Neural cell (in vitro differentiated cells): ENCODE measurements around the gene LDB3. TPM values are rescaled to one million over a fixed set of nuclear protein-coding genes. Genes with fewer than 3 reads are reported as not detected.

Experiments
- H2AFZ ChIP-seq: fragments of 200-600, 300-800 bp; sonication (generic), shearing (Covaris generic); 2 replicates; pipeline ENCODE4 v1.6.0; 2014; ENCODE audit warnings: low read depth, mild to moderate bottlenecking, antibody characterized with exemption, low read length, moderate library complexity
- H3F3A ChIP-seq: fragments of 200-600 bp; shearing (Covaris generic); 2 replicates; pipeline ENCODE4 v1.6.1; 2016; ENCODE audit warnings: mild to moderate bottlenecking, moderate library complexity, mixed read lengths, antibody characterized with exemption, low read length; ENCODE audit not compliant: insufficient read depth, poor library complexity, severe bottlenecking
- H3K27ac ChIP-seq: fragments of 200-600, 300-800 bp; sonication (generic), shearing (Covaris generic); 2 replicates; pipeline ENCODE4 v1.5.1; 2014; ENCODE audit warnings: mild to moderate bottlenecking, low read length, moderate library complexity
- H3K27me3 ChIP-seq: fragments of 300-800, 200-600 bp; sonication (generic), shearing (Covaris generic); 2 replicates; pipeline ENCODE4 v1.6.0; 2014; ENCODE audit warnings: mild to moderate bottlenecking, low read depth, low read length, moderate library complexity; ENCODE audit not compliant: insufficient read depth
- H3K36me3 ChIP-seq: fragments of 300-800, 200-600 bp; sonication (generic), shearing (Covaris generic); 2 replicates; pipeline ENCODE4 v1.5.1; 2014; ENCODE audit warnings: mild to moderate bottlenecking, antibody characterized with exemption, low read length, moderate library complexity; ENCODE audit not compliant: insufficient read depth
- H3K4me2 ChIP-seq: fragments of 300-800, 200-600 bp; sonication (generic), shearing (Covaris generic); 2 replicates; pipeline ENCODE4 v1.6.0; 2014; ENCODE audit warnings: mild to moderate bottlenecking, low read length
- H3K4me3 ChIP-seq: fragments of 300-800, 200-600 bp; sonication (generic), shearing (Covaris generic); 2 replicates; pipeline ENCODE4 v1.5.1; 2014; ENCODE audit warnings: mild to moderate bottlenecking, low read length, moderate library complexity
- H3K79me2 ChIP-seq: fragments of 200-600 bp; shearing (Covaris generic); replicated peaks from 2 replicates; pipeline ENCODE4 v1.6.0; 2014; ENCODE audit warnings: mild to moderate bottlenecking, low read length, moderate library complexity; ENCODE audit not compliant: insufficient read depth
- H3K9ac ChIP-seq: fragments of 300-800, 200-600 bp; sonication (generic), shearing (Covaris generic); 2 replicates; pipeline ENCODE4 v1.6.1; 2016; ENCODE audit warnings: mild to moderate bottlenecking, low read length, mixed read lengths
- H3K9me2 ChIP-seq: fragments of 200-600 bp; shearing (Covaris generic); 2 replicates; pipeline ENCODE4 v1.6.1; 2016; ENCODE audit warnings: mild to moderate bottlenecking, low read length, mixed read lengths; ENCODE audit not compliant: insufficient read depth
- H3K9me3 ChIP-seq: fragments of 200-600, 300-800 bp; sonication (generic), shearing (Covaris generic); 2 replicates; pipeline ENCODE4 v1.6.1; 2016; ENCODE audit warnings: mild to moderate bottlenecking, mixed run types, low read length, moderate library complexity, mixed read lengths
- H4K20me1 ChIP-seq: fragments of 200-600 bp; shearing (Covaris generic); 2 replicates; pipeline ENCODE4 v1.6.1; 2016; ENCODE audit warnings: mild to moderate bottlenecking, mixed run types; ENCODE audit not compliant: insufficient read depth
- EP300 ChIP-seq: fragments of 450-650 bp; conservative IDR thresholded peaks from 2 replicates; pipeline ENCODE4 v1.6.1; 2014; ENCODE audit warnings: antibody characterized with exemption, mild to moderate bottlenecking, moderate library complexity; ENCODE audit not compliant: poor library complexity, severe bottlenecking
- EZH2 ChIP-seq: fragments of 200-600, 300-800 bp; shearing (Covaris generic), sonication (generic); IDR thresholded peaks from 2 replicates; pipeline ENCODE4 v1.6.1; 2014; ENCODE audit warnings: antibody characterized with exemption, low read length, borderline replicate concordance, mild to moderate bottlenecking; ENCODE audit not compliant: insufficient read depth, poor library complexity, severe bottlenecking
- MXI1 ChIP-seq: fragments of 450-650 bp; conservative IDR thresholded peaks from 2 replicates; pipeline ENCODE4 v1.6.1; 2014; ENCODE audit warnings: antibody characterized with exemption, mild to moderate bottlenecking; ENCODE audit not compliant: poor library complexity, severe bottlenecking
- POLR2AphosphoS5 ChIP-seq: IDR thresholded peaks from 2 replicates; pipeline ENCODE4 v1.6.1; 2012
- RAD21 ChIP-seq: fragments of 450-650 bp; conservative IDR thresholded peaks from 2 replicates; pipeline ENCODE4 v1.6.1; 2014; ENCODE audit warnings: antibody characterized with exemption, mild to moderate bottlenecking, moderate library complexity
- SMC3 ChIP-seq: fragments of 450-650 bp; conservative IDR thresholded peaks from 2 replicates; pipeline ENCODE4 v1.6.1; 2014; ENCODE audit warnings: antibody characterized with exemption, mild to moderate bottlenecking, moderate library complexity; ENCODE audit not compliant: poor library complexity
- TAF1 ChIP-seq: IDR thresholded peaks from 2 replicates; pipeline ENCODE4 v1.6.1; 2012; ENCODE audit warnings: low read depth
- polyA plus RNA-seq: library from polyadenylated mRNA; depleted of rRNA; stranded (reverse); fragments of >200 nt; gene quantifications from 2 replicates; pipeline ENCODE4 v1.2.3, GENCODE V29; 2014
- TF ChIP-seq, protein P1 (sequence below): fragments of 450-650 bp; IDR thresholded peaks from 2 replicates; pipeline ENCODE4 v1.5.1; 2014; ENCODE audit warnings: antibody characterized with exemption, mild to moderate bottlenecking, moderate library complexity; ENCODE audit not compliant: poor library complexity, severe bottlenecking
- TF ChIP-seq, protein P2 (sequence below): IDR thresholded peaks from 2 replicates; pipeline ENCODE4 v1.6.1; 2012; ENCODE audit warnings: borderline replicate concordance

Gene LDB3
- polyA plus RNA-seq, 1 donor from 2014 or later = 0.12 TPM

DNA sequence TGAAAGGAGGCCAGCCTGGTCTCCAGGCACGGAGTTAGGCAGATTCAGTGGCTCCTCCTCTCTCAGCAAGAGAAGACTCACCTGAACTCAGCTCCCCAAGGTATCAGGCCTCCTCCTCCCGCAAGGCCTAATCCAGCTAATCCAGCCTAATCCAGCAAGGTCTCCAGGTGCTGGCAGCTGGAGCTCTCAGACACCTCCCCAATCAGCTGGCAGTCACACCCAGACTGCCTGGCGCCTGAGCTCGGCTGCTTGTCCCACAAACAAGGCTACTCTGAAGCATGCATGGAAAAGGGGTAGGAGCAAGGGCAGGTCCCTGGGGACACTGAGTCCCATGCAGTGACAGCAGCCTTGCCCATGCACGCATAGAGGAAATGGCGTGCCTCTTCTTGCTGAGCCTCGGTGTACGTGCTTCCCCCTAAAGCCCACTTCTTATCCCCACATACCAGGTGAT, 17.3 kb upstream of the LDB3 start:
- TF ChIP-seq RAD21 (no peak), TAF1 (no peak), MXI1 (no peak), EZH2 (no peak), POLR2AphosphoS5 (no peak), SMC3 (no peak), EP300 (no peak)
- TF ChIP-seq, protein P1, sequence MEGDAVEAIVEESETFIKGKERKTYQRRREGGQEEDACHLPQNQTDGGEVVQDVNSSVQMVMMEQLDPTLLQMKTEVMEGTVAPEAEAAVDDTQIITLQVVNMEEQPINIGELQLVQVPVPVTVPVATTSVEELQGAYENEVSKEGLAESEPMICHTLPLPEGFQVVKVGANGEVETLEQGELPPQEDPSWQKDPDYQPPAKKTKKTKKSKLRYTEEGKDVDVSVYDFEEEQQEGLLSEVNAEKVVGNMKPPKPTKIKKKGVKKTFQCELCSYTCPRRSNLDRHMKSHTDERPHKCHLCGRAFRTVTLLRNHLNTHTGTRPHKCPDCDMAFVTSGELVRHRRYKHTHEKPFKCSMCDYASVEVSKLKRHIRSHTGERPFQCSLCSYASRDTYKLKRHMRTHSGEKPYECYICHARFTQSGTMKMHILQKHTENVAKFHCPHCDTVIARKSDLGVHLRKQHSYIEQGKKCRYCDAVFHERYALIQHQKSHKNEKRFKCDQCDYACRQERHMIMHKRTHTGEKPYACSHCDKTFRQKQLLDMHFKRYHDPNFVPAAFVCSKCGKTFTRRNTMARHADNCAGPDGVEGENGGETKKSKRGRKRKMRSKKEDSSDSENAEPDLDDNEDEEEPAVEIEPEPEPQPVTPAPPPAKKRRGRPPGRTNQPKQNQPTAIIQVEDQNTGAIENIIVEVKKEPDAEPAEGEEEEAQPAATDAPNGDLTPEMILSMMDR = no peak
- TF ChIP-seq, protein P2, sequence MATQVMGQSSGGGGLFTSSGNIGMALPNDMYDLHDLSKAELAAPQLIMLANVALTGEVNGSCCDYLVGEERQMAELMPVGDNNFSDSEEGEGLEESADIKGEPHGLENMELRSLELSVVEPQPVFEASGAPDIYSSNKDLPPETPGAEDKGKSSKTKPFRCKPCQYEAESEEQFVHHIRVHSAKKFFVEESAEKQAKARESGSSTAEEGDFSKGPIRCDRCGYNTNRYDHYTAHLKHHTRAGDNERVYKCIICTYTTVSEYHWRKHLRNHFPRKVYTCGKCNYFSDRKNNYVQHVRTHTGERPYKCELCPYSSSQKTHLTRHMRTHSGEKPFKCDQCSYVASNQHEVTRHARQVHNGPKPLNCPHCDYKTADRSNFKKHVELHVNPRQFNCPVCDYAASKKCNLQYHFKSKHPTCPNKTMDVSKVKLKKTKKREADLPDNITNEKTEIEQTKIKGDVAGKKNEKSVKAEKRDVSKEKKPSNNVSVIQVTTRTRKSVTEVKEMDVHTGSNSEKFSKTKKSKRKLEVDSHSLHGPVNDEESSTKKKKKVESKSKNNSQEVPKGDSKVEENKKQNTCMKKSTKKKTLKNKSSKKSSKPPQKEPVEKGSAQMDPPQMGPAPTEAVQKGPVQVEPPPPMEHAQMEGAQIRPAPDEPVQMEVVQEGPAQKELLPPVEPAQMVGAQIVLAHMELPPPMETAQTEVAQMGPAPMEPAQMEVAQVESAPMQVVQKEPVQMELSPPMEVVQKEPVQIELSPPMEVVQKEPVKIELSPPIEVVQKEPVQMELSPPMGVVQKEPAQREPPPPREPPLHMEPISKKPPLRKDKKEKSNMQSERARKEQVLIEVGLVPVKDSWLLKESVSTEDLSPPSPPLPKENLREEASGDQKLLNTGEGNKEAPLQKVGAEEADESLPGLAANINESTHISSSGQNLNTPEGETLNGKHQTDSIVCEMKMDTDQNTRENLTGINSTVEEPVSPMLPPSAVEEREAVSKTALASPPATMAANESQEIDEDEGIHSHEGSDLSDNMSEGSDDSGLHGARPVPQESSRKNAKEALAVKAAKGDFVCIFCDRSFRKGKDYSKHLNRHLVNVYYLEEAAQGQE = no peak
- no peaks in the 10 kb centered on the region for H4K20me1 ChIP-seq
- no peaks in the 10 kb centered on the region for H3F3A ChIP-seq
- H3K79me2 ChIP-seq = no peaks in the 10 kb centered on the region
- no peak overlapping the region for H3K27ac ChIP-seq
- no peak overlapping the region for H3K4me3 ChIP-seq
- H3K36me3 ChIP-seq = no peaks in the 10 kb centered on the region
- no peaks in the 10 kb centered on the region for H3K9me3 ChIP-seq
- H3K9ac ChIP-seq = no peak overlapping the region
- no peaks in the 10 kb centered on the region for H3K9me2 ChIP-seq
- no peak overlapping the region for H3K4me2 ChIP-seq
- no peak overlapping the region for H2AFZ ChIP-seq
- H3K27me3 ChIP-seq = no peaks in the 10 kb centered on the region

DNA sequence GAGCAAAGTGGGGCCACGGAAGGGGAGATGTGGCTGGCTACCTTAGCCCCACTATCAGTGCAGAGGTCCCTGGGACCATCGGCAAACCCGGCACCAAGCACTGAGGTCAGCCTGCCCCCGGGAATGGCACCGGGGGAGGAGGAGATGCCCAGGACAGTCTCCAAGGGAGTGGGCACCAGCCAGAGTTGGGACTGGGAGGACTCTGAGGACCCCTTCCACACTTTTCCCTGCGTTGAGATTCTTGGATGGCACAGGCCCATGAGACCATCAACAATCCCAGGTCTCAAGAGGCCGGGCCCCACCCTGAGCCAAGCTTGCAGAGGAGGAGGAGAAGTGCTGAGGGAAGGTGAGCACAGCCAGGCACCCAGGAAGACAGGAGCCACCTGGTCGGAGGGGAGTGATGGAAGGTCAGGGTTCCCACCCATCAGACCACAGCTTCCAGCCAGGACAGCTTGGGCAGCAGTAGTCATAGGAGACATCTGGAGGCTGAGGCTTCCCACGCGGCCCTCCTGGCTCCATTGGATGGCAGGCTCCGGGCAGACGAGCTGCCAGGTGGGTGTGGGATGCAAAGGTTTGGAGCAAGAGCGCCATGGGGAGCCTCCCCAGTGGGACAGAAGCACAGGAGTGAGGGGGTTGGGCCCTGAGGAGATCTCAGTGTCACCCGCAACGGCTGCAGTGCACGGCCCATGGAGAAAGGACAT, 16.5 kb upstream of the LDB3 start:
- Histone ChIP-seq H3K4me2 (no peak overlapping the region), H2AFZ (no peak overlapping the region), H3K36me3 (no peaks in the 10 kb centered on the region), H3K79me2 (no peaks in the 10 kb centered on the region), H3K4me3 (no peak overlapping the region), H3K9ac (no peak overlapping the region), H4K20me1 (no peaks in the 10 kb centered on the region), H3K27me3 (no peaks in the 10 kb centered on the region), H3K9me3 (no peaks in the 10 kb centered on the region), H3K27ac (no peak overlapping the region), H3F3A (no peaks in the 10 kb centered on the region), H3K9me2 (no peaks in the 10 kb centered on the region)
- TF ChIP-seq EZH2 (no peak), RAD21 (no peak), SMC3 (no peak), POLR2AphosphoS5 (no peak), MXI1 (no peak), EP300 (no peak), TAF1 (no peak)
- TF ChIP-seq, protein P1 = no peak
- TF ChIP-seq, protein P2 = no peak
